ENCODE data around the gene BACH2. TPM values are rescaled to one million over a fixed set of nuclear protein-coding genes. Genes with fewer than 3 reads are reported as not detected.

BACH2 gene
- total and polyA plus RNA-seq, 9 of the 15 experiments (the other 6 are each of a cell fraction or from before 2014, with no cell fraction given), result 0.06 to 3.1 (median 0.59) TPM

- POLR2A ChIA-PET, result interaction anchor here (0.7 kb wide), 1 partner anchor 184 kb away, joined by 3 read pairs; no protein-coding TSS in a partner anchor
- no TSS peak for BruUV-seq (replicated peaks)
- H3K79me2 ChIP-seq (ENCODE audit: control insufficient read depth, insufficient read depth, low read length), result no peaks in the 10 kb centered on the region
- DNase-seq (ENCODE audit: extremely low read depth in 1 of 4, low spot score in 3 of 4) (no peak), FAIRE-seq (no peak), ATAC-seq (no peak)
- no peak overlapping the region for H3K9ac ChIP-seq (ENCODE audit: insufficient read depth in 1 of 2, low read depth in 2 of 2, low read length in 2 of 2)
- H3K4me1 ChIP-seq (replicated peaks in 1 of 2; ENCODE audit: control insufficient read depth in 2 of 2, insufficient read depth in 2 of 2, low read length in 2 of 2), result no peaks in the 10 kb centered on the region
- no peaks in the 10 kb centered on the region for H4K20me1 ChIP-seq (replicated peaks; ENCODE audit: control insufficient read depth, insufficient read depth, low read length)
- WGBS (ENCODE audit: insufficient coverage, low coverage, missing lambda C conversion rate), result 56% methylated on average over 8 of the region's 8 CpGs
- no peak overlapping the region for H3K27ac ChIP-seq (ENCODE audit: extremely low read depth, low read depth, low read length)
- no peak for TF ChIP-seq ZNF561 (CRISPR knock-in tag; conservative IDR thresholded peaks at IDR 0.05)
- TF ChIP-seq CBFB (CRISPR knock-in tag; IDR thresholded peaks at IDR 0.05), result no peak
- peak; percentile 88 for TF ChIP-seq ZBTB33 (CRISPR knock-in tag; IDR thresholded peaks at IDR 0.05)
- TF ChIP-seq ZNF41 (CRISPR knock-in tag; conservative IDR thresholded peaks at IDR 0.05), result no peak
- TF ChIP-seq RFX1 (IDR thresholded peaks at IDR 0.05), result no peak
- no peaks in the 10 kb centered on the region for H3K27me3 ChIP-seq (ENCODE audit: control insufficient read depth in 2 of 2, insufficient read depth in 2 of 2, low read length in 2 of 2)
- H3K9me1 ChIP-seq (ENCODE audit: control insufficient read depth, insufficient read depth, low read length), result no peaks in the 10 kb centered on the region
- in situ Hi-C loops (cut with MboI), result no loop called here
- H3K4me3 ChIP-seq, result no peak overlapping the region
- no peak overlapping the region for H2AFZ ChIP-seq (ENCODE audit: low read depth, low read length)
- no peaks in the 10 kb centered on the region for H3K9me3 ChIP-seq (replicated peaks; ENCODE audit: control insufficient read depth, insufficient read depth, low read depth, low read length)
- H3K4me2 ChIP-seq (ENCODE audit: insufficient read depth, low read length), result no peak overlapping the region
- intact Hi-C loops (cut with micrococcal nuclease), result no loop called here
- CTCF ChIA-PET (ENCODE audit: low intra/inter-chr PET ratio), result interaction anchor here (0.7 kb wide), 1 partner anchor 126 kb away, joined by 3 read pairs; no protein-coding TSS in a partner anchor
- H3K36me3 ChIP-seq (ENCODE audit: control insufficient read depth, insufficient read depth, low read length), result no peaks in the 10 kb centered on the region
Measured at GRCh38 chr6:89999945-90000825, 296.5 kb downstream of the BACH2 start.

Measured in K562 (cell line).